GM20000 (cell line): ENCODE data around the gene TBL1X.

Experiments
- DNase-seq: peaks from one replicate; pipeline ENCODE4 v3.0.0; 2012; ENCODE audit warnings: low spot score
- TF ChIP-seq, protein P1 (sequence below): IDR thresholded peaks from 2 replicates; pipeline ENCODE4 v1.5.1; 2012; ENCODE audit warnings: mild to moderate bottlenecking, control low read depth; ENCODE audit errors: extremely low read depth, missing control alignments

Gene TBL1X

DNA sequence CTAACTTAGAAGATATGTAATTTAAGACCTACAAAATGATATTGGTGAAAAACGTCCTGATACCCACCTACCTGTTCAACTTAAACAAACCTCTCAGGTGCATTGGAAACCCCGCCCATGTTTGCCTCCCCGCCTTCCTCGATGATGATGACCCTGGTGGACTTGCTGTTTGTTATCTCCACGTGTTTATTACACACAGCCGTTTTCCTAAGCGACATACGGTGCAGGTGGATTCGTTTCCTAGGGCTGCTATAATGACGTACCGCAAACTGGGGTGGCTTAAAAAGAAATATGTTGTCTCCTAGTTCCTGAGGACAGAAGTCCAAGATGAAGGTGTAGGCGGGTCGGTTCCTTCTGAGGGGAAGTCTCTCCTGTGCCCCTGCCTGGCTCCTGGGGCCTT is 190.1 kb downstream of the TBL1X start:
- TF ChIP-seq, protein P1, sequence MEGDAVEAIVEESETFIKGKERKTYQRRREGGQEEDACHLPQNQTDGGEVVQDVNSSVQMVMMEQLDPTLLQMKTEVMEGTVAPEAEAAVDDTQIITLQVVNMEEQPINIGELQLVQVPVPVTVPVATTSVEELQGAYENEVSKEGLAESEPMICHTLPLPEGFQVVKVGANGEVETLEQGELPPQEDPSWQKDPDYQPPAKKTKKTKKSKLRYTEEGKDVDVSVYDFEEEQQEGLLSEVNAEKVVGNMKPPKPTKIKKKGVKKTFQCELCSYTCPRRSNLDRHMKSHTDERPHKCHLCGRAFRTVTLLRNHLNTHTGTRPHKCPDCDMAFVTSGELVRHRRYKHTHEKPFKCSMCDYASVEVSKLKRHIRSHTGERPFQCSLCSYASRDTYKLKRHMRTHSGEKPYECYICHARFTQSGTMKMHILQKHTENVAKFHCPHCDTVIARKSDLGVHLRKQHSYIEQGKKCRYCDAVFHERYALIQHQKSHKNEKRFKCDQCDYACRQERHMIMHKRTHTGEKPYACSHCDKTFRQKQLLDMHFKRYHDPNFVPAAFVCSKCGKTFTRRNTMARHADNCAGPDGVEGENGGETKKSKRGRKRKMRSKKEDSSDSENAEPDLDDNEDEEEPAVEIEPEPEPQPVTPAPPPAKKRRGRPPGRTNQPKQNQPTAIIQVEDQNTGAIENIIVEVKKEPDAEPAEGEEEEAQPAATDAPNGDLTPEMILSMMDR: no peak
- DNase-seq: no peak

DNA sequence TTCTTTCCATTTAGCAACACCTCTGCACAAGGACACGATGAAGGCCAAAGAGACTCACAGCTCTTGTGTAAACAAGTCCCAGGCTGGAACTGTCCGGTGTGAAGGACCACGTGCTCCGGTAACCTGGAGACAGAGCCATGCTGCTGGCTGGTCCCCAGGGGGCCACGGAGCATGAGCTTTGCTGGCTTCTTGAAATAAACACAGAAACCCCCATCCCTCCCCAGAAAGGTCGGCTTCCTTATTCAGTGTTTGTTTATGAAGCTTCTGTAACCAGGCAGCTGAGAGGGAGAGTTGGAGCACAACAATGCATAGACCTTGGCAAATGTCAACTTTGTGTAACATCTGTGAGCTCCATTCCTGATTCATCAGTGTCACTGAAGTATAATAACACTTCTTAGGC is 191.4 kb downstream of the TBL1X start:
- no peak for DNase-seq
- TF ChIP-seq, protein P1: no peak

DNA sequence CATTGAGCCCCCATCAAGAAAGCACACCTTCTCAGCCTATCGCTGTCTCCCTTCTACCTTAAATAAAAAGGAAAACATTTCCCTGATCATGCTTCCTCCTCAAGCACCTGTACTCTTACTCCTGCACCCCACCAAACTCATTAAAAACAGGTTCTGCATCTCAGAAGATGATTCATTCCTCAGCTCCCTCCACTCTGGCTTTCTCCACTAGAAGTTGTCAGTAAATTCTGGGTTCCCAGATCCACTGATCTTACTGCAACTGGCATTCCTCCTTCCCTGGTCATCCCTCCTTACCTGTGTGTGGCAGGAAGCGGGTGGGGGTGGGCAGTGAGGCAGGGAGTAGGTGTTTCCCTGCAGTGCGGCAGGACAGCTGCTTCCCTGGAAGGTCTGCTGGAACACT is 192.0 kb downstream of the TBL1X start:
- TF ChIP-seq, protein P1: no peak

DNA sequence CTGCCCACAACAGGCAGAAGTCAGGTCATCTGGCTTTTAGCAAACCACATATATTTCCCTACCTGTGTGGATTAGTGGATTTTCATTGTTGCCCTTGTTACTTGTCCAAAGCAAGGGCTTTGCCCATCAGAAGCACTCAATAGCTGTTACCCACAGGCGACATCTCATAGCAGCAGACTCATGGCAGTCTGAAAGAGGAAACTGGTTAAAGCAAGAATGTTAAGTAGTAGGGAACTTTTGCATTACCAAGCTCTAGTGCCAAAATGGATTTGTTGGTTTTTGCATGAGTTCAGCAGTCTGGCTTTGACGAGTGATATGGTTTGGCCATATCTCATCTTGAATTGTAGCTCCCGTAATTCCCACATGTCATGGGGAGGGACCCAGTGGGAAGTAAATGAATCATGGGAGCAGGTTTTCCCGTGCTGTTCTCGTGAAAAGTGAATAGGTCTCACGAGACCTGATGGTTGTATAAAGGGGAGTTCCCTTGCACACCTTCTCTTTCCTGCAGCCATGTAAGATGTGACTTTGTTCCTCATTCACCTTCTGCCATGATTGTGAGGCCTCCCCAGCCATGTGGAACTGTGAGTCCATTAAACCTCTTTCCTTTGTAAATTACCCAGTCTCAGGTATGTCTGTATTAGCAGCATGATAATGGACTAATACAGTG is 192.9 kb downstream of the TBL1X start:
- TF ChIP-seq, protein P1: no peak
- no peak for DNase-seq

More for the DNA sequence above, 192.0 kb downstream of the TBL1X start:
- no peak for DNase-seq

DNA sequence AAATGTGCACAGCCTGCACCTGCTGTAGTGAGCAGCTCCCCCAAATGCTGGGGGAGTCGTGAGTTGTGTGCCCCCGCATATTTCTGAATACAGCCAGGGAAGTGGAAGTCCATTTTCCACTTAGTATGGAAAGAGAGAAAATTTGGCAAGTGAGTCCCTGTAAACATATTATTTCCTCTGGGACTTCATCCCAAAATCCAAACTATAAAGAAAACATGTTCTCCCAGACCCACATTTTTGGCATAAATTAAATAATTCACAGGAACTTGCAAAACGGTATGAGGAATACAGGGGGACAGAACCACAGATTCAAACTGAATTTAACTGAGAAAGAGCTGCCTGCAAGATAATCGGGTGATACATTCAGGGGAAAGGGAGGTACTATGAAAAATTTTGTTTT is 193.6 kb downstream of the TBL1X start:
- TF ChIP-seq, protein P1: no peak
- DNase-seq: no peak

DNA sequence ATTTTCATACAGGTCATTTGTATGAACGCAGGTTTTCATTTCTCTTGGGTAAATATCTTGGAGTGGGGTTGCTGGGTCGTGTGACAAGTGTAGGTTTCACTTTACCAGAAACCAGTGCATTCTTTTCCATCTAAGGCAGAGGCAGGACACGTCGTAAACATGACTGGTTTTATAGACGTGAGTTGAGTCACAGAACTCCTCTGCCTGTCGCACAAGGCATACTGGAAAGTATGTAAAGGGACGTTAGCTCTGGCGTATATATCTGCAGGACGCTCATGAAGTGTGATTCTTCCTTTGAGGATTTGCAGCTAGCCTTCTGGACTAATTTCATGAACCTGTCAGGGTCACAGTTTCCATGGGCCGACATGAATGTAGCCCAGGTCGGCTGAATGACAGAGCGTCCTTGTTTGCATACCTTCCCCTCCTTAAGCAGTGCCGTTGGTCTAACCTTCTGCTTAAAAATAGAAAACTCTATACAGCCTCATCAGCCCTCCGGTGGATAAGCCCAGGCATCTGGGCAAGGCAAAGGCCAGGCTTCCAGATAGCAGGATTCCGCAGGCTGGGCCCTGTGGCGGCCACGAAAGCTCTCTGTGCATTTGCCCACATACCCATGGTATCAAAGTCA is 194.8 kb downstream of the TBL1X start:
- TF ChIP-seq, protein P1: no peak
- no peak for DNase-seq

DNA sequence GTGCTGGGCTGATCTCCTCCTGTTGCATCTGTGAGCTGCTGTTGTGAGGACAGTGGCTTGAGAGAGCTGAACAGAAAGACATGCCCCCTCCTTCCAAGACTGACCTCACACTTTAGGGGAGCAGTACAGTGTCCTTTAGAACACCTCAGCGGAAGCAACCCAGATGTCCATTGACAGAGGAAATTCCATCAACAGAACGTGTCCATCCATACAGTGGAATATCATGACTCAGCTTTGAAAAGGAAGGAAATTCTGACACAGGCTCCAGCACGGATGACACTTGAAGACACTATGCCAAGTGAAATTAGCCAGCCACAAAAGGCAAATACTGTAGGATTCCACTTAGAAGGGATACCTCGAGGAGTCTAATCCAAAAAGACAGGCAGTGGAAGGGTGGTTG is 197.3 kb downstream of the TBL1X start:
- DNase-seq: no peak
- TF ChIP-seq, protein P1: no peak
